B cell (primary cell): Measurements from ENCODE around the gene NDUFS5. TPM values are rescaled to one million over a fixed set of nuclear protein-coding genes. Genes with fewer than 3 reads are reported as not detected.
"Not testable (repeated sequence)": the region's sequence is repeated elsewhere in the genome, so short reads cannot be mapped to it uniquely, and the experiment has no call there.

Experiments
- ATAC-seq: fragments of 200-7000 bp; cut with Tn5 transposase; one replicate; pipeline ENCODE4 v1.10.0; 2021; ENCODE audit warnings: low read depth, mild to moderate bottlenecking, moderate number of reproducible peaks, moderate library complexity
- CTCF ChIA-PET: fragments of 350-600 bp; sonication (Branson Sonifier 250); formaldehyde crosslinking; loops from one replicate; lab custom pipeline; 2021; ENCODE audit warnings: antibody characterized with exemption, inconsistent platforms; lab: Charles Lee
- POLR2A ChIA-PET: fragments of 350-600 bp; sonication (Branson Sonifier 250); formaldehyde crosslinking; loops from one replicate; lab custom pipeline; 2021; ENCODE audit warnings: antibody characterized with exemption; lab: Charles Lee
- DNase-seq: peaks from one replicate; pipeline ENCODE4 v3.0.0; 2013
- H2AFZ ChIP-seq: 2 replicates; pipeline ENCODE4 v1.6.1; 2012; ENCODE audit warnings: mild to moderate bottlenecking, low read depth, low read length; ENCODE audit not compliant: insufficient read depth, poor library complexity, severe bottlenecking
- H3K27ac ChIP-seq, 2 donors: 1 replicate in 1 of 2; 2 replicates in 1 of 2; pipeline ENCODE4 v1.5.1; 2012 to 2013; ENCODE audit warnings: low read length in 2 of 2, mild to moderate bottlenecking in 2 of 2, moderate library complexity in 1 of 2
- H3K27me3 ChIP-seq, 4 experiments: fragments of 200-600 bp in 1 of 4; sonication (generic) in 1 of 4; replicated peaks in 1 of 4; 1 replicate in 2 of 4; 2 replicates in 2 of 4; pipeline versions ENCODE4 v1.6.1 to v1.7.0; 2013 to 2016; ENCODE audit warnings: low read length in 3 of 4, mild to moderate bottlenecking in 2 of 4, mixed read lengths in 1 of 4, moderate library complexity in 1 of 4; ENCODE audit not compliant: insufficient read depth in 4 of 4, control insufficient read depth in 3 of 4; ENCODE audit errors: control extremely low read depth in 1 of 4
- H3K36me3 ChIP-seq, 2 experiments: replicated peaks in 1 of 2; 1 replicate in 1 of 2; 2 replicates in 1 of 2; pipeline versions ENCODE4 v1.6.1 to v1.7.1; 2013; ENCODE audit warnings: low read length in 1 of 2; ENCODE audit not compliant: insufficient read depth in 2 of 2, control insufficient read depth in 1 of 2; ENCODE audit errors: control extremely low read depth in 1 of 2, extremely low read depth in 1 of 2
- H3K4me1 ChIP-seq, 2 donors: fragments of 200-600 bp in 1 of 2; sonication (generic) in 1 of 2; 1 replicate in 1 of 2; 2 replicates in 1 of 2; pipeline versions ENCODE4 v1.5.1 to v1.6.1; 2013 to 2017; ENCODE audit warnings: low read length in 2 of 2; ENCODE audit not compliant: control insufficient read depth in 2 of 2, insufficient read depth in 2 of 2
- H3K4me2 ChIP-seq: replicated peaks from 2 replicates; pipeline ENCODE3; 2012; ENCODE audit warnings: mild to moderate bottlenecking, low read depth, low read length; ENCODE audit not compliant: poor library complexity, severe bottlenecking
- H3K4me3 ChIP-seq, 5 experiments: fragments of 200-600 bp in 1 of 5; sonication (generic) in 1 of 5; 1 replicate in 3 of 5; 2 replicates in 2 of 5; pipeline versions ENCODE4 v1.5.1 to v1.7.0; 2011 to 2016; ENCODE audit warnings: low read length in 4 of 5, mild to moderate bottlenecking in 4 of 5, low read depth in 2 of 5, control low read depth in 1 of 5, moderate library complexity in 1 of 5; ENCODE audit not compliant: insufficient read depth in 1 of 5; ENCODE audit errors: control extremely low read depth in 1 of 5, extremely low read depth in 1 of 5
- H3K79me2 ChIP-seq: fragments of 200-600 bp; sonication (generic); one replicate; pipeline ENCODE4 v1.6.0; 2016; ENCODE audit warnings: low read length; ENCODE audit not compliant: control insufficient read depth, insufficient read depth
- H3K9ac ChIP-seq: fragments of 200-600 bp; sonication (generic); 2 replicates; pipeline ENCODE4 v1.6.1; 2017; ENCODE audit warnings: mild to moderate bottlenecking, low read length, moderate library complexity
- H3K9me3 ChIP-seq, 3 donors: one replicate each; pipeline versions ENCODE4 v1.6.1 to v1.7.1; 2013; ENCODE audit warnings: low read length in 2 of 3; ENCODE audit not compliant: control insufficient read depth in 2 of 3, insufficient read depth in 1 of 3; ENCODE audit errors: control extremely low read depth in 1 of 3
- H4K20me1 ChIP-seq: 2 replicates; pipeline ENCODE4 v1.6.0; 2012; ENCODE audit warnings: mild to moderate bottlenecking, low read length; ENCODE audit not compliant: insufficient read depth, control insufficient read depth, poor library complexity, severe bottlenecking
- H3K27ac Mint-ChIP-seq: one replicate; pipeline ENCODE4 v1.8.0; 2021; ENCODE audit warnings: mixed read lengths
- H3K27me3 Mint-ChIP-seq: one replicate; pipeline ENCODE4 v1.8.0; 2021; ENCODE audit warnings: mixed read lengths
- H3K4me1 Mint-ChIP-seq: one replicate; pipeline ENCODE4 v1.8.0; 2021; ENCODE audit warnings: mixed read lengths
- H3K4me3 Mint-ChIP-seq: one replicate; pipeline ENCODE4 v1.8.0; 2021; ENCODE audit warnings: mixed read lengths
- H3K9me3 Mint-ChIP-seq: one replicate; pipeline ENCODE4 v1.8.0; 2022; ENCODE audit warnings: mixed read lengths; ENCODE audit not compliant: insufficient read depth
- EZH2 ChIP-seq: IDR thresholded peaks from 2 replicates; pipeline ENCODE4 v1.6.1; 2012; ENCODE audit warnings: borderline replicate concordance, low read depth, mild to moderate bottlenecking, moderate library complexity, low read length; ENCODE audit not compliant: insufficient read depth, poor library complexity, severe bottlenecking
- WGBS: methylation state at CpG from one replicate; pipeline ENCODE4 v1.1.5; 2013; ENCODE audit warnings: missing lambda C conversion rate; ENCODE audit not compliant: insufficient coverage; 5-methylcytosine and 5-hydroxymethylcytosine counted together
- intact Hi-C: fragments of 100-400 bp; cut with micrococcal nuclease; formaldehyde crosslinking; loops from one replicate; pipeline ENCODE4 v1.10.0; 2022
- polyA plus RNA-seq: library from polyadenylated mRNA; depleted of rRNA; stranded (reverse); fragments of >200 nt; gene quantifications from 2 replicates; pipeline ENCODE4 v1.2.3, GENCODE V29; 2012
- total RNA-seq, 2 donors: library from RNA; stranded (reverse); fragments of 120-200 nt in 1 of 2; gene quantifications; 1 replicate in 1 of 2; 2 replicates in 1 of 2; pipeline versions ENCODE4 v1.2.3 to v1.2.4, GENCODE V29; 2013 to 2022
- TF ChIP-seq, protein P1 (sequence below): fragments of 200-600 bp; IDR thresholded peaks from one replicate; pipeline ENCODE4 v1.8.0; 2022; ENCODE audit warnings: antibody characterized with exemption, mild to moderate bottlenecking

The NDUFS5 gene
- total and polyA plus RNA-seq, 2 donors (not counting 1 experiment from before 2014, with no cell fraction given): 55.8 to 85.5 TPM

DNA sequence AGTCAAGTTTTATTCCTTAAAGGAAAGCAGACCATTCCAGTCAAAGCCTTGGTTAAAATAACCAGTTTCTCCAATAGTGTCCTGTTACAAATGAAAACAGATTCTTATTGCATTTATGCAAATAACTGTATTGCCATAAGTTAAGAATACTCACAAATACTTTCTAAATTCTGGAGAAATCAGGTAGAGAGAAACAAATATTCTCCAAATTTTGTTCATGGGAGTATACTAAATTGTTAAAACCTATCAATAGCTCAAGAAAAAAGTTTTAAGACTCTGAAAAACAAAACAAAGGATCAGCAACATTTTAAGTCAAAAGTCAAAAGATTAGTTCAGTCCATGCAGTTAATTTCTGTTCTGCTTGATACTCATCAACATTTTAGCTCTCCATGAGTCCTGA lies 45.4 kb downstream of the NDUFS5 start:
- H3K4me1 Mint-ChIP-seq, H3K27me3 ChIP-seq, H3K4me1 ChIP-seq, H3K27me3 Mint-ChIP-seq, H3K4me2 ChIP-seq, CTCF ChIA-PET, intact Hi-C loops, H3K27ac Mint-ChIP-seq, H2AFZ ChIP-seq, H3K79me2 ChIP-seq, ATAC-seq, H3K9me3 Mint-ChIP-seq, H3K27ac ChIP-seq, POLR2A ChIA-PET, H3K9ac ChIP-seq, H4K20me1 ChIP-seq, DNase-seq, H3K36me3 ChIP-seq, H3K4me3 Mint-ChIP-seq, H3K4me3 ChIP-seq: not testable (repeated sequence)
- peaks cover 0 to 12% (median 3%) of the 10 kb centered on the region in 3 donors for H3K9me3 ChIP-seq

DNA sequence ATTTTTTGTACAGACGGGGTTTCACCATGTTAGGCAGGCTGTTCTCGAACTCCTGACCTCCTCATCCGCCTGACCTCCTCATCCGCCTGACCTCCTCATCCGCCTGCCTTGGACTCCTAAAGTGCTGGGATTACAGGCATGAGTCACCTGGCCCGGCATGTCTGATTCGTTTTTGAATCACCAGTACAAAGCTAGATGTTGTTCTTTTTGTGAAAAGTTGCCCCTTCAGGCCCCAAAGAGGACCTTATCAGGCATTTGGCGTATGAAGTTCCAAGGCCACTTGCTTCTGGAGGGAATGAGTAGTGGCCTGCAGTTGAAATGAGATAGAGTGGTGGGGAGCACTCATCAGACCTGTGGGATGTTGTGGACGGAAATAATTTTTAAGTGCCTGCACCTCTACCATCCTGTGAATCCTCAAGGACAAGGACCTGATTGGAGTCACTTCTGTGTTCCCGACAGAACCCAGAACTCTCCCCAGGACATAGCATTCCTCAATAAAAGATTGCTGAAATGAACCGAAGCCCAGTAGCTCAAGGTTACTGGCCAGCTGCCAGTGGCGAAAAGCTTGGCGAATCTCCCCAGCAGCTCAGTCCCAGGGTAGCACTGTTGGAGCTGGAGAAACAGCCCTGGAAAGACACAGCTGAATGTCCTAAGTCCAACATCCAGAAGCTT lies 50.1 kb downstream of the NDUFS5 start:
- ATAC-seq (no peak), DNase-seq (no peak)
- H4K20me1 ChIP-seq: no peaks in the 10 kb centered on the region
- no peak overlapping the region for H3K4me3 Mint-ChIP-seq
- H3K4me2 ChIP-seq: no peak overlapping the region
- peaks cover 10% of the 10 kb centered on the region for H3K27me3 Mint-ChIP-seq
- intact Hi-C loops: no loop called here
- no peaks in the 10 kb centered on the region for H3K36me3 ChIP-seq
- WGBS: 94% methylated on average over 11 of the region's 13 CpGs
- no peak overlapping the region for H3K4me3 ChIP-seq
- H3K9me3 Mint-ChIP-seq: peaks cover 5% of the 10 kb centered on the region
- no peak overlapping the region for H3K27ac ChIP-seq
- no peak overlapping the region for H2AFZ ChIP-seq
- H3K4me1 ChIP-seq: peaks cover 5 to 6% of the 10 kb centered on the region in 2 donors
- TF ChIP-seq, protein P1, sequence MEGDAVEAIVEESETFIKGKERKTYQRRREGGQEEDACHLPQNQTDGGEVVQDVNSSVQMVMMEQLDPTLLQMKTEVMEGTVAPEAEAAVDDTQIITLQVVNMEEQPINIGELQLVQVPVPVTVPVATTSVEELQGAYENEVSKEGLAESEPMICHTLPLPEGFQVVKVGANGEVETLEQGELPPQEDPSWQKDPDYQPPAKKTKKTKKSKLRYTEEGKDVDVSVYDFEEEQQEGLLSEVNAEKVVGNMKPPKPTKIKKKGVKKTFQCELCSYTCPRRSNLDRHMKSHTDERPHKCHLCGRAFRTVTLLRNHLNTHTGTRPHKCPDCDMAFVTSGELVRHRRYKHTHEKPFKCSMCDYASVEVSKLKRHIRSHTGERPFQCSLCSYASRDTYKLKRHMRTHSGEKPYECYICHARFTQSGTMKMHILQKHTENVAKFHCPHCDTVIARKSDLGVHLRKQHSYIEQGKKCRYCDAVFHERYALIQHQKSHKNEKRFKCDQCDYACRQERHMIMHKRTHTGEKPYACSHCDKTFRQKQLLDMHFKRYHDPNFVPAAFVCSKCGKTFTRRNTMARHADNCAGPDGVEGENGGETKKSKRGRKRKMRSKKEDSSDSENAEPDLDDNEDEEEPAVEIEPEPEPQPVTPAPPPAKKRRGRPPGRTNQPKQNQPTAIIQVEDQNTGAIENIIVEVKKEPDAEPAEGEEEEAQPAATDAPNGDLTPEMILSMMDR: no peak
- no peak for TF ChIP-seq EZH2
- H3K4me1 Mint-ChIP-seq: peaks cover 8% of the 10 kb centered on the region
- H3K27me3 ChIP-seq: peaks cover 0 to 12% (median 9%) of the 10 kb centered on the region in 4 experiments
- CTCF ChIA-PET: no interaction called here
- H3K9ac ChIP-seq: no peak overlapping the region
- no peak overlapping the region for H3K27ac Mint-ChIP-seq
- H3K79me2 ChIP-seq: no peaks in the 10 kb centered on the region
- POLR2A ChIA-PET: no interaction called here
- H3K9me3 ChIP-seq: peaks cover 0 to 13% (median 3%) of the 10 kb centered on the region in 3 donors
